HFFc6 (cell line): Measurements from ENCODE around the gene KRT72. TPM values are rescaled to one million over a fixed set of nuclear protein-coding genes. Genes with fewer than 3 reads are reported as not detected.

ENCODE experiments used
- DNase-seq: peaks from one replicate; pipeline ENCODE4 v3.0.0-alpha.2; 2018
- H3K27ac Mint-ChIP-seq: 2 replicates; pipeline ENCODE4 v1.8.0; 2020; ENCODE audit warnings: mild to moderate bottlenecking, mixed read lengths
- H3K27me3 Mint-ChIP-seq: 2 replicates; pipeline ENCODE4 v1.8.0; 2021; ENCODE audit warnings: mild to moderate bottlenecking, moderate library complexity, mixed read lengths; ENCODE audit not compliant: insufficient read depth
- H3K36me3 Mint-ChIP-seq: 2 replicates; pipeline ENCODE4 v1.8.0; 2021; ENCODE audit warnings: low read depth, mixed read lengths
- H3K4me1 Mint-ChIP-seq: 2 replicates; pipeline ENCODE4 v1.8.0; 2020; ENCODE audit warnings: low read depth, mixed read lengths
- H3K4me3 Mint-ChIP-seq: 2 replicates; pipeline ENCODE4 v1.8.0; 2020; ENCODE audit warnings: mild to moderate bottlenecking, moderate library complexity, mixed read lengths
- H3K9me3 Mint-ChIP-seq: 2 replicates; pipeline ENCODE4 v1.8.0; 2020; ENCODE audit warnings: mild to moderate bottlenecking, mixed read lengths
- CTCF ChIP-seq: fragments of 200-600 bp; sonication (generic); IDR thresholded peaks from 2 replicates; pipeline ENCODE4 v1.5.0; 2021; ENCODE audit warnings: antibody characterized with exemption, mild to moderate bottlenecking
- total RNA-seq, 6 experiments: library from RNA; stranded (reverse); fragmentation: NEBNext Ultra II Directional; extraction: Animal tissue kit (Norgen Biotek cat#: 25700); gene quantifications; 2 replicates in 1 of 6; 3 replicates in 5 of 6; pipeline ENCODE4 v1.2.3, GENCODE V29; 2021

KRT72 gene
- total RNA-seq, 6 experiments from 2014 or later = not detected

- no peak for TF ChIP-seq CTCF
- H3K27ac Mint-ChIP-seq = no peak overlapping the region
- DNase-seq = no peak
- peaks cover 48% of the 10 kb centered on the region for H3K27me3 Mint-ChIP-seq
- no peaks in the 10 kb centered on the region for H3K36me3 Mint-ChIP-seq
- no peak overlapping the region for H3K4me3 Mint-ChIP-seq
- H3K9me3 Mint-ChIP-seq = no peaks in the 10 kb centered on the region
- no peaks in the 10 kb centered on the region for H3K4me1 Mint-ChIP-seq
Observed at GRCh38 chr12:52578469-52578868, 22.8 kb downstream of the KRT72 start.

GRCh38 chr12:52577316-52577715 is 23.9 kb downstream of the KRT72 start:
- H3K27ac Mint-ChIP-seq = no peak overlapping the region
- H3K4me3 Mint-ChIP-seq = no peak overlapping the region
- DNase-seq = no peak
- H3K4me1 Mint-ChIP-seq = no peaks in the 10 kb centered on the region
- H3K27me3 Mint-ChIP-seq = peaks cover 52% of the 10 kb centered on the region
- H3K36me3 Mint-ChIP-seq = no peaks in the 10 kb centered on the region
- no peak for TF ChIP-seq CTCF
- H3K9me3 Mint-ChIP-seq = no peaks in the 10 kb centered on the region

- peaks cover 50% of the 10 kb centered on the region for H3K27me3 Mint-ChIP-seq
- no peaks in the 10 kb centered on the region for H3K9me3 Mint-ChIP-seq
- H3K4me3 Mint-ChIP-seq = no peak overlapping the region
- no peak overlapping the region for H3K27ac Mint-ChIP-seq
- no peak for TF ChIP-seq CTCF
- no peaks in the 10 kb centered on the region for H3K36me3 Mint-ChIP-seq
- no peak for DNase-seq
- H3K4me1 Mint-ChIP-seq = no peaks in the 10 kb centered on the region
Observed at GRCh38 chr12:52575948-52576347, 25.3 kb downstream of the KRT72 start.

- Mint-ChIP-seq H3K9me3 (no peaks in the 10 kb centered on the region), H3K4me1 (no peaks in the 10 kb centered on the region), H3K27ac (no peak overlapping the region), H3K4me3 (no peak overlapping the region), H3K27me3 (peaks cover 52% of the 10 kb centered on the region), H3K36me3 (no peaks in the 10 kb centered on the region)
- TF ChIP-seq CTCF = no peak
- DNase-seq = no peak
Observed at GRCh38 chr12:52575256-52575655, 26.0 kb downstream of the KRT72 start.

GRCh38 chr12:52573743-52574142 is 27.5 kb downstream of the KRT72 start, which contains the start of gene KRT74:
Gene KRT74 (minus strand): TSS chr12:52573843. CDS start chr12:52573777, 66 bp downstream.
- H3K27ac Mint-ChIP-seq = no peak within 1 kb of the TSS
- no peak for TF ChIP-seq CTCF
- no peaks in the 10 kb centered on the region for H3K36me3 Mint-ChIP-seq
- no peaks in the 10 kb centered on the region for H3K4me1 Mint-ChIP-seq
- peaks cover 47% of the 10 kb centered on the region for H3K27me3 Mint-ChIP-seq
- no peaks in the 10 kb centered on the region for H3K9me3 Mint-ChIP-seq
- H3K4me3 Mint-ChIP-seq = no peak within 1 kb of the TSS
- no peak for DNase-seq

GRCh38 chr12:52573306-52573705 is 28.0 kb downstream of the KRT72 start:
- Mint-ChIP-seq H3K4me1 (no peaks in the 10 kb centered on the region), H3K27me3 (peaks cover 48% of the 10 kb centered on the region), H3K27ac (no peak overlapping the region), H3K36me3 (no peaks in the 10 kb centered on the region), H3K9me3 (no peaks in the 10 kb centered on the region), H3K4me3 (no peak overlapping the region)
- TF ChIP-seq CTCF = no peak
- DNase-seq = no peak
